ENCODE measurements around the gene TUBA1B. TPM values are rescaled to one million over a fixed set of nuclear protein-coding genes. Genes with fewer than 3 reads are reported as not detected.

The TUBA1B gene
- total and polyA plus RNA-seq, 2 donors (not counting 3 experiments of a cell fraction or from before 2014, with no cell fraction given) = 2,245 to 5,362 TPM

DNA sequence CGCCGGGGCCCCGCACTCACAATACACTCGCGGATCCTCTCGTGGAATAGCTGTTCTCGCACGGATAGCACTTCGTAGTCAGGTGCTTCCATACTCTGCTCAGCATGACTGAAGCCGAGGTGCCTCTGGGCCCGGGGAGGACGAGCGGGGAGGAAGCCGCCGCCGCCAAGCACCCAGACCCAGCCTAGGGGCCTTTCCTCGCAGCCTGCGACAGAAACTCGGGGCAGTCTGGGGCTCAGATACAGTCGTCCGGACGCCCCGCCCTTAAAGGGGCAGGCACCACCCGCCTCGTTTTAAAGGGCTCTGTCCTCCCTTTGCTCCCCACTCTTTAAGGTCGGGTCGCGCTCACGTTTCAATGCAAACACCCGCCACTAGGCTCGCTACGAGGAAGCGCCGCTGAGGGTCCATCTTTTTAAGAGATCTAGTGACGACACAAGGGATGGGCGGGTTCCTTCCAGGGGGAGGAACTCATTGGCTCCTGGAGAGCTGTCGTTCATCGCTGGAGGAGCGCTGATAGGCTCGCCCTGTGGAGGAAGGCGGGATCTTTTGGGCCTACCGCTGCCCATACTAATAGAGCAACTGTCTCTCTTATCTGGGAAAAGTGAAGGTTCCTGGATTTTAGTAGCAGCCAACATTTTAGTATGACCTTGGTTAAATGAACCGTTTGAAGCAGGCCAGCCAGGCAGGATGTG, 20.6 kb downstream of the TUBA1B start, which contains the start of gene LMBR1L:
TSS of gene LMBR1L (minus strand) at position 384 of the 692 bp plus-strand sequence. CDS start at position 92, 292 bp downstream.
- peaks cover 26% of the 10 kb centered on the region for H3K79me2 ChIP-seq (ENCODE audit: control insufficient read depth, insufficient read depth, low read length)
- ChIA-PET POLR2A (interaction anchor here (0.6 to 5.2 kb wide), 6 partner anchors 9 to 111 kb away, joined by 3 to 27 read pairs (median 4); partner anchors contain the start of genes DHH, KMT2D and TUBA1B), CTCF (interaction anchor here (1.0 to 5.7 kb wide), 16 partner anchors 9 to 132 kb away, joined by 3 to 56 read pairs (median 10); partner anchors contain the start of genes DHH and TUBA1B)
- H3K4me1 ChIP-seq (ENCODE audit: control insufficient read depth, extremely low read depth, insufficient read depth, low read length) = peaks cover 20% of the 10 kb centered on the region
- H3K9ac ChIP-seq (replicated peaks; ENCODE audit: extremely low read depth, insufficient read depth, low read length) = peak within 1 kb of the TSS; percentile 67
- peaks cover 0 to 13% of the 10 kb centered on the region in 2 experiments for H3K36me3 ChIP-seq (ENCODE audit: control insufficient read depth in 2 of 2, extremely low read depth in 1 of 2, insufficient read depth in 2 of 2, low read length in 2 of 2)
- H2AFZ ChIP-seq (ENCODE audit: low read depth, low read length) = peak within 1 kb of the TSS; percentile 87
- intact Hi-C loops (cut with micrococcal nuclease) (loop anchor here (1.0 to 2.0 kb wide), 2 partner anchors 16 to 20 kb away; partner anchors contain the start of genes DHH and TUBA1B), dilution Hi-C loops (cut with MboI; ENCODE audit: extremely low pct_ligation_motif_present, low sequenced_read_pairs) (no loop called here)
- no peaks in the 10 kb centered on the region for H3K9me1 ChIP-seq (replicated peaks; ENCODE audit: control insufficient read depth, extremely low read depth, insufficient read depth, low read length)
- H3K9me3 ChIP-seq (replicated peaks; ENCODE audit: control insufficient read depth, insufficient read depth, low read length) = no peaks in the 10 kb centered on the region
- TF ChIP-seq GATA2 (IDR thresholded peaks at IDR 0.05; ENCODE audit: insufficient read depth, insufficient read length, low read depth, low read length) (no peak), MYC (IDR thresholded peaks at IDR 0.05; ENCODE audit: low read depth, low read length) (no peak), JUN (IDR thresholded peaks at IDR 0.05; ENCODE audit: borderline replicate concordance, insufficient read depth, insufficient read length, low read depth) (no peak), POLR2AphosphoS5 (IDR thresholded peaks at IDR 0.05; ENCODE audit: insufficient read depth, low read depth, low read length) (no peak), EZH2 (IDR thresholded peaks at IDR 0.05; ENCODE audit: borderline replicate concordance, low read depth, low read length, severe bottlenecking) (no peak), POLR2A (IDR thresholded peaks at IDR 0.05; ENCODE audit: low read depth, low read length) (peak; percentile 74), FOS (IDR thresholded peaks at IDR 0.05; ENCODE audit: borderline replicate concordance, insufficient read depth, low read length) (no peak)
- TF ChIP-seq, protein P1, sequence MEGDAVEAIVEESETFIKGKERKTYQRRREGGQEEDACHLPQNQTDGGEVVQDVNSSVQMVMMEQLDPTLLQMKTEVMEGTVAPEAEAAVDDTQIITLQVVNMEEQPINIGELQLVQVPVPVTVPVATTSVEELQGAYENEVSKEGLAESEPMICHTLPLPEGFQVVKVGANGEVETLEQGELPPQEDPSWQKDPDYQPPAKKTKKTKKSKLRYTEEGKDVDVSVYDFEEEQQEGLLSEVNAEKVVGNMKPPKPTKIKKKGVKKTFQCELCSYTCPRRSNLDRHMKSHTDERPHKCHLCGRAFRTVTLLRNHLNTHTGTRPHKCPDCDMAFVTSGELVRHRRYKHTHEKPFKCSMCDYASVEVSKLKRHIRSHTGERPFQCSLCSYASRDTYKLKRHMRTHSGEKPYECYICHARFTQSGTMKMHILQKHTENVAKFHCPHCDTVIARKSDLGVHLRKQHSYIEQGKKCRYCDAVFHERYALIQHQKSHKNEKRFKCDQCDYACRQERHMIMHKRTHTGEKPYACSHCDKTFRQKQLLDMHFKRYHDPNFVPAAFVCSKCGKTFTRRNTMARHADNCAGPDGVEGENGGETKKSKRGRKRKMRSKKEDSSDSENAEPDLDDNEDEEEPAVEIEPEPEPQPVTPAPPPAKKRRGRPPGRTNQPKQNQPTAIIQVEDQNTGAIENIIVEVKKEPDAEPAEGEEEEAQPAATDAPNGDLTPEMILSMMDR (IDR thresholded peaks at IDR 0.05; ENCODE audit: extremely low read depth in 1 of 2, insufficient read depth in 1 of 2, low read depth in 1 of 2, low read length in 2 of 2) = peak in 1 of 2 donors; percentile 43
- TSS peak; percentile 54 for BruUV-seq (replicated peaks)
- no peaks in the 10 kb centered on the region for H3K27me3 ChIP-seq (ENCODE audit: control insufficient read depth in 2 of 2, insufficient read depth in 2 of 2, low read length in 2 of 2)
- DNase-seq (ENCODE audit: low read depth, low spot score) = peak; percentile 98
- H3K27ac ChIP-seq (ENCODE audit: insufficient read depth, low read depth, low read length) = peak within 1 kb of the TSS; percentile 36
- peak within 1 kb of the TSS; percentile 36 to 92 (median 68) for H3K4me3 ChIP-seq (replicated peaks in 1 of 3; ENCODE audit: insufficient read depth in 1 of 3, low read depth in 1 of 3, low read length in 3 of 3)
- FAIRE-seq = peak; percentile 99
- no peaks in the 10 kb centered on the region for H4K20me1 ChIP-seq (replicated peaks; ENCODE audit: control insufficient read depth, extremely low read depth, insufficient read depth, low read length)
- H3K4me2 ChIP-seq (ENCODE audit: insufficient read depth, low read length) = peak within 1 kb of the TSS; percentile 79
